ENCODE measurements around the gene NAT8L. TPM values are rescaled to one million over a fixed set of nuclear protein-coding genes. Genes with fewer than 3 reads are reported as not detected.
A peak's percentile ranks its signal among the peaks of the same experiment; 100 is the strongest.

Gene NAT8L
- total RNA-seq, 1 donor from 2014 or later = 1.6 TPM

DNA sequence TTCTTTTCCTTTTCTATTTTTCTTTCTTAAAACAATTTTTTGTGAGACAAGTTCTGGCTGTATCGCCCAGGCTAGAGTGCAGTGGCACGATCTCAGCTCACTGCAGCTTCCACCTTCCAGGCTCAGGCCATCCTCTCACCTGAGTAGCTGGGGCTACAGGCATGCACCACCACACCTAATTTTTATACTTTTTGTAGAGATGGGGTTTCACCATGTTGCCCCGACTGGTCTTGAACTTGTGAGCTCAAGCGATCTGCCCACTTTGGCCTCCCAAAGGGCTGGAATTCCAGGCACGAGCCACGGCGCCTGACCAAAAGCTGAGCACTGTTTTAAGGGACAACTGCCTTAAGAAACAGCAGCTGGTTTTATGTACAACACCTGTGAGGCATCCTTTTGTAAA, 9.3 kb upstream of the NAT8L start:
- Histone ChIP-seq H3K36me3 (ENCODE audit: insufficient read depth, low read length) (no peaks in the 10 kb centered on the region), H2AFZ (ENCODE audit: low read depth, low read length) (no peak overlapping the region), H3K4me2 (ENCODE audit: low read length) (no peak overlapping the region), H3K4me3 (ENCODE audit: insufficient read depth, low read depth, low read length) (no peak overlapping the region), H3K9ac (ENCODE audit: low read length) (no peak overlapping the region), H3K9me3 (ENCODE audit: insufficient read depth, low read depth, low read length) (no peaks in the 10 kb centered on the region), H3K27ac (ENCODE audit: low read depth, low read length) (no peak overlapping the region), H4K20me1 (ENCODE audit: insufficient read depth, low read length) (no peaks in the 10 kb centered on the region), H3K79me2 (ENCODE audit: insufficient read depth, low read length) (no peaks in the 10 kb centered on the region), H3K4me1 (ENCODE audit: insufficient read depth, low read length) (no peaks in the 10 kb centered on the region), H3K27me3 (ENCODE audit: insufficient read depth, low read length) (peaks cover 18% of the 10 kb centered on the region)
- FAIRE-seq = no peak
- Mint-ChIP-seq H3K27ac (ENCODE audit: unreplicated experiment) (no peak overlapping the region), H3K9me3 (ENCODE audit: unreplicated experiment) (no peaks in the 10 kb centered on the region), H3K4me3 (ENCODE audit: unreplicated experiment) (no peak overlapping the region), H3K36me3 (ENCODE audit: low read depth, unreplicated experiment) (no peaks in the 10 kb centered on the region), H3K27me3 (ENCODE audit: low read depth, unreplicated experiment) (peaks cover 38% of the 10 kb centered on the region), H3K4me1 (ENCODE audit: low read depth, unreplicated experiment) (no peaks in the 10 kb centered on the region)
- TF ChIP-seq EZH2 (IDR thresholded peaks at IDR 0.05; ENCODE audit: insufficient read depth, low read length) = no peak
- TF ChIP-seq, protein P1, sequence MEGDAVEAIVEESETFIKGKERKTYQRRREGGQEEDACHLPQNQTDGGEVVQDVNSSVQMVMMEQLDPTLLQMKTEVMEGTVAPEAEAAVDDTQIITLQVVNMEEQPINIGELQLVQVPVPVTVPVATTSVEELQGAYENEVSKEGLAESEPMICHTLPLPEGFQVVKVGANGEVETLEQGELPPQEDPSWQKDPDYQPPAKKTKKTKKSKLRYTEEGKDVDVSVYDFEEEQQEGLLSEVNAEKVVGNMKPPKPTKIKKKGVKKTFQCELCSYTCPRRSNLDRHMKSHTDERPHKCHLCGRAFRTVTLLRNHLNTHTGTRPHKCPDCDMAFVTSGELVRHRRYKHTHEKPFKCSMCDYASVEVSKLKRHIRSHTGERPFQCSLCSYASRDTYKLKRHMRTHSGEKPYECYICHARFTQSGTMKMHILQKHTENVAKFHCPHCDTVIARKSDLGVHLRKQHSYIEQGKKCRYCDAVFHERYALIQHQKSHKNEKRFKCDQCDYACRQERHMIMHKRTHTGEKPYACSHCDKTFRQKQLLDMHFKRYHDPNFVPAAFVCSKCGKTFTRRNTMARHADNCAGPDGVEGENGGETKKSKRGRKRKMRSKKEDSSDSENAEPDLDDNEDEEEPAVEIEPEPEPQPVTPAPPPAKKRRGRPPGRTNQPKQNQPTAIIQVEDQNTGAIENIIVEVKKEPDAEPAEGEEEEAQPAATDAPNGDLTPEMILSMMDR (IDR thresholded peaks at IDR 0.05; ENCODE audit: insufficient read depth, low read depth, low read length) = no peak
- no peak for DNase-seq (ENCODE audit: low read depth)

DNA sequence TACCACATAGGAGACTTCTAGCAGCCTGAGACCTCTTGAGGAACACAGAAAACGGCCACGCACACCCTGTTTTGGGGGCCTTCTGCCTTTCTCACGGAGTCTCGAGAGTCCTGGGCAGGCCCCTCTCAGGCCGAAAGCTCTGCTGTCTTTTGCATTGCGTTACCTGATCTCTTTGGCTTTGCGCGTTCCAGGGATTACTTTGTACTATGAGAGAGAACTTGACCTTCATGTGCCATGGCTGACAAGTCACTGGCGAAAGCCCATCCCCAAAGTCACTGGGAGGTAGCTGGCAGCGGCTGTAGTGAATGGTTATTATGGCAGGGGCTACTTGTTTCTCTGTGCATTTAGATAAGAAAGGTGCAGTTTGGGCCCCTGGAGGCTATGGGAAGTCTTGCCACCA, 8.0 kb upstream of the NAT8L start:
- Mint-ChIP-seq H3K4me3 (ENCODE audit: unreplicated experiment) (no peak overlapping the region), H3K27ac (ENCODE audit: unreplicated experiment) (no peak overlapping the region)
- FAIRE-seq = no peak

DNA sequence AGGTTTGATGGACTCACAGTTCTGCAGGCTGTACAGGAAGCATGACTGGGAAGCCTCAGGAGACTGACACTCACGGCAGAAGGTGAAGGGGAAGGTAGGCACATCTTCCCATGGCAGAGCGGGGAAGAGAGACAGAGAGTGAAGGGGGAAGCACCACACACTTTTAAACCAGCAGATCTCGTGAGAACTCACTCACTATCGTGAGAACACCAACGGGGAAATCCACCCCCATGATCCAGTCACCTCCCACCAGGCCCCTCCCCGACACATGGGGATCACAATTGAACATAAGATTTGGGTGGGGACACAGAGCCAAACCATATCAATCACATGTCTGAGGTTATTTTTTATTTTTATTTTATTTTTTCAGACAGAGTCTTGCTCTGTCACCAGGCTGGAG, 4.9 kb upstream of the NAT8L start:
- peak overlapping the region; percentile 48 for H3K27ac Mint-ChIP-seq (ENCODE audit: unreplicated experiment)
- DNase-seq (ENCODE audit: low read depth) = no peak
- H3K36me3 Mint-ChIP-seq (ENCODE audit: low read depth, unreplicated experiment) = no peaks in the 10 kb centered on the region
- no peaks in the 10 kb centered on the region for H3K79me2 ChIP-seq (ENCODE audit: insufficient read depth, low read length)
- H3K4me3 ChIP-seq (ENCODE audit: insufficient read depth, low read depth, low read length) = no peak overlapping the region
- no peaks in the 10 kb centered on the region for H3K36me3 ChIP-seq (ENCODE audit: insufficient read depth, low read length)
- H4K20me1 ChIP-seq (ENCODE audit: insufficient read depth, low read length) = no peaks in the 10 kb centered on the region
- no peak overlapping the region for H3K4me3 Mint-ChIP-seq (ENCODE audit: unreplicated experiment)
- H3K9me3 ChIP-seq (ENCODE audit: insufficient read depth, low read depth, low read length) = no peaks in the 10 kb centered on the region
- no peak overlapping the region for H3K27ac ChIP-seq (ENCODE audit: low read depth, low read length)
- TF ChIP-seq, protein P1 (IDR thresholded peaks at IDR 0.05; ENCODE audit: insufficient read depth, low read depth, low read length) = no peak
- no peak for TF ChIP-seq EZH2 (IDR thresholded peaks at IDR 0.05; ENCODE audit: insufficient read depth, low read length)
- H3K9me3 Mint-ChIP-seq (ENCODE audit: unreplicated experiment) = no peaks in the 10 kb centered on the region
- FAIRE-seq = no peak
- peaks cover 33% of the 10 kb centered on the region for H3K27me3 ChIP-seq (ENCODE audit: insufficient read depth, low read length)
- H3K4me2 ChIP-seq (ENCODE audit: low read length) = no peak overlapping the region
- H3K27me3 Mint-ChIP-seq (ENCODE audit: low read depth, unreplicated experiment) = peaks cover 52% of the 10 kb centered on the region
- no peaks in the 10 kb centered on the region for H3K4me1 ChIP-seq (ENCODE audit: insufficient read depth, low read length)
- no peaks in the 10 kb centered on the region for H3K4me1 Mint-ChIP-seq (ENCODE audit: low read depth, unreplicated experiment)
- H2AFZ ChIP-seq (ENCODE audit: low read depth, low read length) = no peak overlapping the region
- H3K9ac ChIP-seq (ENCODE audit: low read length) = no peak overlapping the region

More for the DNA sequence above, 8.0 kb upstream of the NAT8L start:
- Histone ChIP-seq H2AFZ (ENCODE audit: low read depth, low read length) (no peak overlapping the region), H3K36me3 (ENCODE audit: insufficient read depth, low read length) (no peaks in the 10 kb centered on the region), H3K9ac (ENCODE audit: low read length) (no peak overlapping the region), H3K79me2 (ENCODE audit: insufficient read depth, low read length) (no peaks in the 10 kb centered on the region), H3K27ac (ENCODE audit: low read depth, low read length) (no peak overlapping the region), H3K4me1 (ENCODE audit: insufficient read depth, low read length) (no peaks in the 10 kb centered on the region), H3K9me3 (ENCODE audit: insufficient read depth, low read depth, low read length) (no peaks in the 10 kb centered on the region), H3K4me3 (ENCODE audit: insufficient read depth, low read depth, low read length) (no peak overlapping the region), H3K27me3 (ENCODE audit: insufficient read depth, low read length) (peaks cover 18% of the 10 kb centered on the region), H4K20me1 (ENCODE audit: insufficient read depth, low read length) (no peaks in the 10 kb centered on the region), H3K4me2 (ENCODE audit: low read length) (no peak overlapping the region)
- TF ChIP-seq, protein P1 (IDR thresholded peaks at IDR 0.05; ENCODE audit: insufficient read depth, low read depth, low read length) = no peak
- Mint-ChIP-seq H3K36me3 (ENCODE audit: low read depth, unreplicated experiment) (no peaks in the 10 kb centered on the region), H3K27me3 (ENCODE audit: low read depth, unreplicated experiment) (peaks cover 43% of the 10 kb centered on the region), H3K4me1 (ENCODE audit: low read depth, unreplicated experiment) (no peaks in the 10 kb centered on the region), H3K9me3 (ENCODE audit: unreplicated experiment) (no peaks in the 10 kb centered on the region)
- DNase-seq (ENCODE audit: low read depth) = no peak

Measured in astrocyte (in vitro differentiated cells and primary cell).